WTC11 (cell line): ENCODE measurements around the gene NKD1. TPM values are rescaled to one million over a fixed set of nuclear protein-coding genes. Genes with fewer than 3 reads are reported as not detected.

Experiments used
- ATAC-seq: fragments of 200-7000 bp; cut with Tn5 transposase; 2 replicates; pipeline ENCODE4 v1.10.0; 2021; ENCODE audit warnings: mild to moderate bottlenecking, moderate library complexity
- CTCF ChIA-PET: fragments of 300-600 bp; sonication (Branson Sonifier 250); formaldehyde crosslinking; loops from one replicate; lab custom pipeline; 2021; ENCODE audit warnings: antibody characterized with exemption; lab: Charles Lee
- POLR2A ChIA-PET: fragments of 350-600 bp; sonication (Branson Sonifier 250); formaldehyde crosslinking; loops from one replicate; lab custom pipeline; 2021; ENCODE audit warnings: antibody characterized with exemption; lab: Charles Lee
- DNase-seq: peaks from one replicate; pipeline ENCODE4 v3.0.0; 2021; ENCODE audit warnings: low spot score
- H3K27ac Mint-ChIP-seq: 2 replicates; pipeline ENCODE4 v1.8.0; 2021; ENCODE audit warnings: mixed read lengths
- H3K27me3 Mint-ChIP-seq: 2 replicates; pipeline ENCODE4 v1.8.0; 2021; ENCODE audit warnings: low read depth, mild to moderate bottlenecking, moderate library complexity, mixed read lengths
- H3K36me3 Mint-ChIP-seq: 2 replicates; pipeline ENCODE4 v1.8.0; 2021; ENCODE audit warnings: mixed read lengths
- H3K4me1 Mint-ChIP-seq: 2 replicates; pipeline ENCODE4 v1.8.0; 2022; ENCODE audit warnings: mixed read lengths
- H3K4me3 Mint-ChIP-seq: 2 replicates; pipeline ENCODE4 v1.8.0; 2021; ENCODE audit warnings: mild to moderate bottlenecking, moderate library complexity, mixed read lengths
- H3K9me3 Mint-ChIP-seq: 2 replicates; pipeline ENCODE4 v1.8.0; 2021; ENCODE audit warnings: mixed read lengths
- AFF4 ChIP-seq: sonication (generic); formaldehyde crosslinking; IDR thresholded peaks from 2 replicates; pipeline ENCODE4 v1.8.1; 2023; ENCODE audit warnings: mild to moderate bottlenecking, missing genetic modification reagents, borderline replicate concordance
- ATF2 ChIP-seq: sonication (generic); formaldehyde crosslinking; IDR thresholded peaks from 2 replicates; pipeline ENCODE4 v1.8.1; 2022; ENCODE audit warnings: low read depth, missing genetic modification reagents, borderline replicate concordance
- CREB1 ChIP-seq: sonication (generic); formaldehyde crosslinking; IDR thresholded peaks from 2 replicates; pipeline ENCODE4 v1.8.0; 2023; ENCODE audit warnings: mild to moderate bottlenecking, missing genetic modification reagents
- CREM ChIP-seq: sonication (generic); formaldehyde crosslinking; IDR thresholded peaks from 2 replicates; pipeline ENCODE4 v1.8.1; 2022; ENCODE audit warnings: mild to moderate bottlenecking, missing genetic modification reagents, moderate library complexity
- CTCF ChIP-seq: fragments of 200-600 bp; IDR thresholded peaks from 2 replicates; pipeline ENCODE4 v1.8.0; 2022; ENCODE audit warnings: antibody characterized with exemption
- E2F5 ChIP-seq: sonication (generic); formaldehyde crosslinking; IDR thresholded peaks from 2 replicates; pipeline ENCODE4 v1.8.1; 2022; ENCODE audit warnings: mild to moderate bottlenecking, moderate library complexity, missing genetic modification reagents
- FOXP1 ChIP-seq: sonication (generic); formaldehyde crosslinking; IDR thresholded peaks from 2 replicates; pipeline ENCODE4 v1.8.0; 2022; ENCODE audit warnings: missing genetic modification reagents, mild to moderate bottlenecking, moderate library complexity, borderline replicate concordance
- KAT7 ChIP-seq: sonication (generic); formaldehyde crosslinking; IDR thresholded peaks from 2 replicates; pipeline ENCODE4 v1.8.1; 2023; ENCODE audit warnings: missing genetic modification reagents, mild to moderate bottlenecking, borderline replicate concordance
- MLX ChIP-seq: sonication (generic); formaldehyde crosslinking; IDR thresholded peaks from 2 replicates; pipeline ENCODE4 v1.8.1; 2023; ENCODE audit warnings: mild to moderate bottlenecking, missing genetic modification reagents, moderate library complexity
- NFATC4 ChIP-seq: fragments of 250-450 bp; sonication (Bioruptor Pico); IDR thresholded peaks from 2 replicates; pipeline ENCODE4 v1.9.0; 2021; ENCODE audit warnings: mild to moderate bottlenecking
- NR3C1 ChIP-seq: sonication (generic); formaldehyde crosslinking; conservative IDR thresholded peaks from 2 replicates; pipeline ENCODE4 v1.8.1; 2023; ENCODE audit warnings: low read depth, mild to moderate bottlenecking, missing genetic modification reagents
- PRRX2 ChIP-seq: fragments of 250-450 bp; sonication (Bioruptor Pico); IDR thresholded peaks from 2 replicates; pipeline ENCODE4 v1.8.0; 2021; ENCODE audit warnings: mild to moderate bottlenecking
- SP1 ChIP-seq: sonication (generic); formaldehyde crosslinking; conservative IDR thresholded peaks from 2 replicates; pipeline ENCODE4 v1.8.1; 2022; ENCODE audit warnings: missing genetic modification reagents
- STAT6 ChIP-seq: sonication (generic); formaldehyde crosslinking; conservative IDR thresholded peaks from 2 replicates; pipeline ENCODE4 v1.8.1; 2023; ENCODE audit warnings: mild to moderate bottlenecking, low read depth, missing genetic modification reagents, moderate library complexity
- TCF7 ChIP-seq: sonication (generic); formaldehyde crosslinking; IDR thresholded peaks from 2 replicates; pipeline ENCODE4 v1.8.0; 2022; ENCODE audit warnings: mild to moderate bottlenecking, low read depth, missing genetic modification reagents, moderate library complexity
- ZBTB43 ChIP-seq: sonication (generic); formaldehyde crosslinking; IDR thresholded peaks from 2 replicates; pipeline ENCODE4 v1.8.1; 2023; ENCODE audit warnings: mild to moderate bottlenecking, missing genetic modification reagents
- ZNF138 ChIP-seq: sonication (generic); formaldehyde crosslinking; conservative IDR thresholded peaks from 2 replicates; pipeline ENCODE4 v1.8.1; 2022; ENCODE audit warnings: mild to moderate bottlenecking, moderate library complexity, missing genetic modification reagents
- ZNF281 ChIP-seq: sonication (generic); formaldehyde crosslinking; IDR thresholded peaks from 2 replicates; pipeline ENCODE4 v1.8.0; 2023; ENCODE audit warnings: mild to moderate bottlenecking, missing genetic modification reagents
- ZNF512 ChIP-seq: sonication (generic); formaldehyde crosslinking; IDR thresholded peaks from 2 replicates; pipeline ENCODE4 v1.8.1; 2022; ENCODE audit warnings: missing genetic modification reagents, borderline replicate concordance
- total RNA-seq: library from RNA; stranded (reverse); gene quantifications from 3 replicates; pipeline ENCODE4 v1.2.3, GENCODE V29; 2021

NKD1 gene
- total RNA-seq, 1 experiment from 2014 or later, result 6.0 TPM

GRCh38 chr16:50622029-50622428 lies 73.8 kb downstream of the NKD1 start:
- CTCF ChIA-PET, result interaction anchor here (0.6 kb wide), 1 partner anchor 28 kb away, joined by 3 read pairs; no protein-coding TSS in a partner anchor
- no peak for TF ChIP-seq E2F5 (CRISPR knock-in tag)
- no peak for TF ChIP-seq ZNF138 (CRISPR knock-in tag)
- no peak for TF ChIP-seq ATF2
- no peak for TF ChIP-seq CREB1 (CRISPR knock-in tag)
- no peak for TF ChIP-seq PRRX2
- no peak for TF ChIP-seq NR3C1 (CRISPR knock-in tag)
- no peak for TF ChIP-seq STAT6
- TF ChIP-seq ZNF512 (CRISPR knock-in tag), result no peak
- no peak for TF ChIP-seq SP1 (CRISPR knock-in tag)
- no peak for TF ChIP-seq MLX (CRISPR knock-in tag)
- no peak for TF ChIP-seq TCF7 (CRISPR knock-in tag)
- no peak for TF ChIP-seq ZBTB43 (CRISPR knock-in tag)
- no peak for TF ChIP-seq FOXP1 (CRISPR knock-in tag)
- TF ChIP-seq NFATC4 (CRISPR knock-in tag), result no peak
- no peak for TF ChIP-seq ZNF281
- no peak for TF ChIP-seq CREM (CRISPR knock-in tag)
- no peak for TF ChIP-seq KAT7 (CRISPR knock-in tag)
- no peak for TF ChIP-seq CTCF
- TF ChIP-seq AFF4 (CRISPR knock-in tag), result no peak
- Mint-ChIP-seq H3K9me3 (no peaks in the 10 kb centered on the region), H3K27me3 (no peaks in the 10 kb centered on the region), H3K4me1 (peaks cover 7% of the 10 kb centered on the region), H3K4me3 (no peak overlapping the region), H3K36me3 (no peaks in the 10 kb centered on the region), H3K27ac (no peak overlapping the region)
- DNase-seq (no peak), ATAC-seq (no peak)
- POLR2A ChIA-PET, result no interaction called here
